H1 (cell line): ENCODE data around the gene FOXA2.

Experiments
- CHD2 ChIP-seq: IDR thresholded peaks from 2 replicates; pipeline ENCODE4 v1.6.1; 2012; ENCODE audit warnings: low read length, improper control_type of control experiment
- EZH2 ChIP-seq: fragments of 200-600 bp; sonication (generic); IDR thresholded peaks from 2 replicates; pipeline ENCODE4 v1.7.1; 2012; ENCODE audit warnings: low read depth, mild to moderate bottlenecking, moderate library complexity, low read length, inconsistent platforms; ENCODE audit not compliant: severe bottlenecking
- NANOG ChIP-seq: IDR thresholded peaks from 2 replicates; pipeline ENCODE4 v1.6.1; 2011; ENCODE audit warnings: low read length, low read depth, mild to moderate bottlenecking, inconsistent platforms; ENCODE audit not compliant: insufficient read depth, poor library complexity, severe bottlenecking
- NRF1 ChIP-seq: IDR thresholded peaks from 2 replicates; pipeline ENCODE4 v1.6.1; 2011; ENCODE audit warnings: mild to moderate bottlenecking, low read depth, low read length, improper control_type of control experiment
- POLR2A ChIP-seq, 2 experiments: IDR thresholded peaks; 1 replicate in 1 of 2; 2 replicates in 1 of 2; pipeline ENCODE4 v1.6.1; 2011; ENCODE audit warnings: low read depth in 2 of 2, low read length in 2 of 2, mild to moderate bottlenecking in 2 of 2; ENCODE audit errors: control extremely low read depth in 1 of 2
- SUZ12 ChIP-seq: fragments of 200-600 bp; sonication (generic); IDR thresholded peaks from 2 replicates; pipeline ENCODE4 v1.6.1; 2012; ENCODE audit warnings: mild to moderate bottlenecking, inconsistent platforms, low read length, moderate library complexity, mixed read lengths
- YY1 ChIP-seq: IDR thresholded peaks from 2 replicates; pipeline ENCODE4 v1.6.1; 2011; ENCODE audit warnings: low read depth, mild to moderate bottlenecking, low read length

GRCh38 chr20:22629927-22630326 is 45.6 kb upstream of the FOXA2 start:
- TF ChIP-seq POLR2A (IDR thresholded peaks at IDR 0.05; ENCODE audit: control extremely low read depth in 1 of 2, low read depth in 2 of 2, low read length in 2 of 2) (no peak), SUZ12 (no peak), CHD2 (no peak), YY1 (no peak), NANOG (no peak), NRF1 (no peak), EZH2 (no peak)
